ENCODE results near the gene FOCAD.
"Not testable (repeated sequence)": the region's sequence is repeated elsewhere in the genome, so short reads cannot be mapped to it uniquely, and the experiment has no call there.

The FOCAD gene

DNA sequence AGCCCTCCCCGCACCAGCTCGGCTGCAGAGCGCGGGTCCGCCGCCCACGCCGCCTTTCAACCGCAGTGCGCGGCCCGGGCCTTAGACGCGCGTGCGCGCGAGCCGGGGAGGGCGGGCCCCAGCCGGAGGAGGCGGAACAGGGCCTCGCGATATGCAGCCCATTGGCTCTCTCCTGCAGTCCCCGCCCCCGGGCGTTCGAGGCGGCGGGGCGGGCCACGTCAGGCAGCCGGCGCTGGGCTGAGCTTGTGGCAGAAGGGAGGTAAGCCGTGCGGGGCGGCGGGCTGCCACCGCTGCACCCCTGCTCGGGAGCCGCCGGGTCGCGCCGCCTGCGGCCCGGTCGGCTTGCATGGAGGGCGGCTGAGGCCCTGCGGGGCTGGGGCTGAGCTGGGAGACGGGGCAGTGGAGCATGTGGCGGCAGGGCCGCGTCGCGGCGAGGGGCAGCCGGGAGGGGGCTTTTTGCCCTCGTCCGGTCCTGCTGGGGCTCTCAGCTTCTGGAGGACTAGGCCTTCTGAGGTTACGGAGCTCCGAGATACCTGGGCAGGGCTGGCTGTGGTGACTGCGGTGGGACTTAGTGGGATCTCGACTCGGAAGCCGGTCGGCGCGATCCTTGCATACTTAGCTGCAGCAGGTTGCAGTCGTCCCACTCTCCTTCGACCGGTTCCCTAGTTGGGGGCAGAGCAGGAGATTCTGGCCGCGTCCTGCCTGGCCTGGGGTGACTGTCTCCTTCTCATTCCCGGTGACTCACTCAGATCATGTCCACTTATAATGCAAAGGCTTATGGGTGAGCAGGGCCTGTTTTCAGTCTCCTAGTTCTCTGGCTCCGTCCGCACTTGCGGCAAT lies at the start of gene FOCAD:
Gene FOCAD, plus strand, starts transcription at position 225 of the 840 bp plus-strand sequence. CDS start 31,095 bp downstream, outside the sequence.
- ATAC-seq (peak; percentile 99), DNase-seq (peak; percentile 97)

- DNase-seq (no peak), ATAC-seq (no peak)
Measured at GRCh38 chr9:20634895-20635294, 49.2 kb upstream of the FOCAD start.

DNA sequence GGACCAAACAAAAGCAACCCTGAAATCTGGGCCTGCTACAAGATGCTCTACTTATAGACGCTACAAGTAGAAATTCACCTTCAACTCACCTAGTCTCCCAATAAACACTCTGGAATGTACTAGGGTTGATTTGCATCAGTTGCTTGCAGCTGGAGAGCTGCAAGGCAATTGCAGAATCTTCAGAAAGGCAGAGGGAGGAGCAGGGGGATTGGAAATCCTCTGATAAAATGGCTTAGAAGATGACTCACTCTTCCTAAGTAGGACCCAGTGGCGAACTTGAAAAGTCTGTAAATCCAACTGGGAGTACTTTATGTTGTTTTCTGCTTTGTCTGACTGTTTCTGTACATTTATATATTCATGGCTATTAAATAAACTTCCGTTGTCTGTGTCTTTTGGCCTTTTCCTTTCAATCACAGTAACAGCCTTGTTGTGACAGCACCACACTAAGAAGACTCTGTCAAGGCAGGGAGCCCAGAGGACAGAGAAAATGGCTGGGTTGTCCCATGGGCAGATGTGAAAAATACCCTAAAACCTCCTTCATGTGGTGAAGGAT lies 47.1 kb upstream of the FOCAD start:
- DNase-seq, result no peak
- no peak for ATAC-seq

- DNase-seq, result peak; percentile 81
- peak; percentile 84 for ATAC-seq
Measured at GRCh38 chr9:20640331-20641187, 43.5 kb upstream of the FOCAD start.

DNA sequence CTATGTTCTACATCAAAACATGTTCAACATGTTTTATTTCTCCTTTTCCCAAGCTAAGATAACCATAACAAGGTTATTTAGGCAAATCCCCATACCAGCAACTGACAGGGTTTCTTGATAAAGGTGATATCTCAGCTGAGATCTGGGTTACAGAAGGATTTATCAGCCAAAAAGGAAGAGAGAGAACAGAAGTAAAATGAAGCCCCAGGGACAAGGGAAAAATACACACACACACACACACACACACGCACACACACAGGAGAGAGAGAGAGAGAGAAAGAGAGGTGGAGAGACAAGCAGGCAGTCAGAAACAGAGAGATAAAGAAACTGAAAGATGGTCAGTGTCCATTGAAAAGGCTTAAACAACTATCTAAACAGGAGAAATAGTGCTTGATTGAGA lies 42.0 kb upstream of the FOCAD start:
- ATAC-seq (no peak), DNase-seq (no peak)

DNA sequence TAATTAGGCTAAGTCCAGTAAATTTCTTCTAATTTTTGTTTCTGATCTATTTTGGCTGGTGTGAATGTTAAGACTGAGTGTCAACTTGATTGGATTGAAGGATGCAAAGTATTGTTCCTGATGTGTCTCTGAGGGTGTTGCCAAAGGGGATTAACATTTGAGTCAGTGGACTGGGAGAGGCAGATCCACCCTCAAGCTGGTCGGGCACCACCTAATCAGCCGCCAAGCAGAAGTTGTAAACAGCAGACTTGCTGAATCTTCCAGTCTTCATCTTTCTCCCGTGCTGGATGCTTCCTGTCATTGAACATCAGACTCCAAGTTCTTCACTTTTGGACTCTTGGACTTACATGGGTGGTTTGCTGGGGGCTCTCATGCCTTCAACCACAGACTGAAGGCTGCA lies 40.4 kb upstream of the FOCAD start:
- DNase-seq, result no peak
- no peak for ATAC-seq

- DNase-seq (no peak), ATAC-seq (no peak)
Measured at GRCh38 chr9:20646656-20647055, 37.4 kb upstream of the FOCAD start.

GRCh38 chr9:20649381-20649780 lies 34.7 kb upstream of the FOCAD start:
- no peak for DNase-seq
- no peak for ATAC-seq

- no peak for DNase-seq
- ATAC-seq, result no peak
Measured at GRCh38 chr9:20650313-20650712, 33.7 kb upstream of the FOCAD start.

- DNase-seq (no peak), ATAC-seq (no peak)
Measured at GRCh38 chr9:20650750-20651299, 33.2 kb upstream of the FOCAD start.

DNA sequence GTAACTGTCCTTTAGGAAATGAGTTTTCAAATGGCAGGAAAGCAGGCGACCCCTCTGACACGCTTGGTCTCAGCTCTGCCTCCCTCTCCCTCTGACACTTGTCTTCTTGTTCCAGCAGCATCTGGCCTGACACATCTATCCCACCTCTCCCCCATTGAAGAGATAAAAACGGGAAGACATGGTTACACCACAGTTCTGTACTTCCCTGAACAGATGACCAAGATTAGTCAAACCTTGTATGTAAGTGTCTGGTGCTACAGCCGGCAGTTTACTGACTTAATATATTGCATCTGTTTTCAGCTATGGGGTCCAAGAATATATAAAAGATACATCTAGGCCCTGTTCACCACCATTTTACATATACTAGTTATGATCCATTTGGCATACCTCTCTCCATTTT lies 32.1 kb upstream of the FOCAD start:
- DNase-seq, result no peak

GRCh38 chr9:20658246-20658667 lies 25.8 kb upstream of the FOCAD start:
- not testable (repeated sequence) for ATAC-seq, DNase-seq

More for the DNA sequence above, 32.1 kb upstream of the FOCAD start:
- no peak for ATAC-seq

DNA sequence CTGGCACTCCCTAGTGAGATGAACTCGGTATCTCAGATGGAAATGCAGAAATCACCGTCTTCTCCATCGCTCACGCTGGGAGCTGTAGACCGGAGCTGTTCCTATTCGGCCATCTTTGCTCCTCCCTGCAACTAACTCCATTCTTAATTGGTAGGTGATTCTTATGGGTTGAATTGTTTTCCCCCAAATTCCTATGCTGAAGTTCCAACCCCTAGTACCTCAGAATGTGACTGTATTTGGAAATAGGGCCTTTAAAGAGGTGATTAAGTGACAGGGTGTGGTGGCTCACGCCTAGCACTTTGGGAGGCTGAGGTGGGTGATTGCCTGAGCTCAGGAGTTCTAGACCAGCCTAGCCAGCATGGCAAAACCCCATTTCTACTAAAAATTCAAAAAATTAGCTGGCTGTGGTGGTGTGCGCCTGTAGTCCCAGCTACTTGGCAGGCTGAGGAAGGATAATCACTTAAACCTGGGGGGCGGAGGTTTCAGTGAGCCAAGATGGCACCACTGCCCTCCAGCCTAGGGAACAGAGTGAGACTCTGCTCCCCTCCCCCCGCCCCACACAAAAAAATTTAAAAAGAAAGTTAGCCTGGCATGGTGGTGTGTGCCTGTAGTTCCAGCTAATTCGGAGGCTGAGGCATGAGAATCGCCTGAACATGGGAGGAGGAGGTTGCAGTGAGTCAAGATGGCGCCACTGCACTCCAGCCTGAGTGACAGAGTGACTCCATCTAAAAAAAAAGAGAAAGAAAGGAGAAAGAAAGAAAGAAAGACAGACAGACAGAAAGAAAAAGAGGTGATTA lies 25.2 kb upstream of the FOCAD start:
- ATAC-seq, result no peak
- DNase-seq, result no peak

- ATAC-seq (no peak), DNase-seq (no peak)
Measured at GRCh38 chr9:20659474-20659967, 24.5 kb upstream of the FOCAD start.

- DNase-seq, result no peak
- ATAC-seq, result no peak
Measured at GRCh38 chr9:20662156-20662555, 21.9 kb upstream of the FOCAD start.

- ATAC-seq, result no peak
Measured at GRCh38 chr9:20663133-20663532, 20.9 kb upstream of the FOCAD start.

DNA sequence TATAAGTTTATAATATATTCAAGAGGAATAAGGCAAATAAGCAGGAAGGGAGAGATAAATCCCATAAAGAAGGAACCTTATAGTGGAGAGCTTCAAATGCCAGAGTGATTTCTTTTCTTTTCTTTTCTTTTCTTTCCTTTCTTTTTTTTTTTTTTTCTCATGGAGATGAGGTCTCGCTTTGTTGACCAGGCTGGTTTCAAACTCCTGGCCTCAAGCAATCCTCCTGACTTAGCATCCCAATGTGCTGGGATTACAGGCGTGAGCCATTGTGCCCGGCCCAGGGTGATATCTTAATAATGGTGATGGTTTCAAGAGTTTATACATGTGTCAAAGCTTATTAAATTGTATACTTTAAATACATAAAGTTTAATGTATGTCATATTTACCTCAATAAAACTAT lies 19.6 kb upstream of the FOCAD start:
- no peak for ATAC-seq
- DNase-seq, result no peak

More at GRCh38 chr9:20663133-20663532, 20.9 kb upstream of the FOCAD start:
- no peak for DNase-seq

DNA sequence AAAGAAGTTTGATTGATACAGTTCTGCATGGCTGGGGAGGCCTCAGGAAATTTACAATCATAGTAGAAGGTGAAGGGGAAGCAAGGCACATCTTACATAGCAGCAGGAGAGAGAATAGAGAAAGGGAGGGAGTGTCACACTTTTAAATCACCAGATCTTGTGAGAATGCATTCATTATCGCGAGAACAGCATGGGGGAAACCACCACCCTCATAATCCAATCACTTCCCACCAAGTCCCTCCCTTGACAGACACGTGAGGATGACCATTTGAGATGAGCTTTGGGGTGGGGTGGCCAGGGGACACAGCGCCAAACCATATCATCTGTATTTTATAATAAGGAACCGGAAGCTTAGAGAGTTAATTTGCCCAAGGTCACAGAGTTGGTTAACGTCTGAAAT lies 13.7 kb upstream of the FOCAD start:
- DNase-seq (no peak), ATAC-seq (no peak)

- ATAC-seq, result no peak
Measured at GRCh38 chr9:20671635-20672034, 12.4 kb upstream of the FOCAD start.

GRCh38 chr9:20673537-20673936 lies 10.5 kb upstream of the FOCAD start:
- ATAC-seq, result not testable (repeated sequence)

More at GRCh38 chr9:20671635-20672034, 12.4 kb upstream of the FOCAD start:
- no peak for DNase-seq

GRCh38 chr9:20681467-20681866 lies 2.6 kb upstream of the FOCAD start:
- no peak for DNase-seq

More at GRCh38 chr9:20673537-20673936, 10.5 kb upstream of the FOCAD start:
- not testable (repeated sequence) for DNase-seq

More at GRCh38 chr9:20681467-20681866, 2.6 kb upstream of the FOCAD start:
- no peak for ATAC-seq
